Measurements from ENCODE around the gene SLC16A1.

Gene SLC16A1

DNA sequence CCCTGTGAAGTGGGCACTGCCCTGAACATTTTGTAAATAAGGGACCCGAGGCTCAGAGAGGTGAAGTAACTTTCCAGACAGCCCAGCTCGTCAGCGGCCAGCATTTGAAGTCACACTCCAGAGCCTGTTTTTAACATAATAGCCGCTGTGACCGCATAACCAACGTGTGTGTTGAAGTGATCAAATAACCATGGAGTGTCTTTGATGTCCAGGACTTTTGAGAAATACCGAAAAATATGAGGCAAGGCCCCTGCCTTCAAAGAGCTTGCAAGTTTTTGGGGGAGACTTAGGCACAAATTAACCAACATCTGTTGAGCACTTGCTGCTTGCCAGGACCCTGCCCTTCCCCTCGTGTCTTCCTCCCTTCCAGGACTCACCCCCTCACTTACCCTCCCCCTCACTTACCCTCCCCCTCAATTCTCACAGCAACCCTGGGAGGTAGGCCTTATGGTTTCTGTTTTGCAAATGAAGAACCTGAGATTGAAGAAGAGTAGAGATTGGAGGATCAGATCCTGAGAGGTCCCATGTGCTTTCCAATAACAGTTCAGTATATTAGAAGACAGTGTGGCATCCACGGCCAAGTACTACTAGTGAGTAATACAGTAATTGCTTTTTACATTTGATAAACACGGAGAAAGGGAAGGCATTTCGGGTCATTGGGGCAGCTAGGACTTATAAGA, 1.3 kb upstream of the SLC16A1 start:
- peak overlapping the region; percentile 95 for H3K4me3 ChIP-seq (ENCODE audit: low read depth, low read length)
- CTCF ChIA-PET = interaction anchor here (1.0 to 2.3 kb wide), 4 partner anchors 115 to 241 kb away, joined by 3 to 7 read pairs (median 4); partner anchors contain the start of gene LRIG2
- DNase-seq (ENCODE audit: low read depth, low spot score) = peak; percentile 83
- TF ChIP-seq CTCF (IDR thresholded peaks at IDR 0.05; ENCODE audit: insufficient read depth, low read length, missing control alignments) = no peak
- POLR2A ChIA-PET = no interaction called here

DNA sequence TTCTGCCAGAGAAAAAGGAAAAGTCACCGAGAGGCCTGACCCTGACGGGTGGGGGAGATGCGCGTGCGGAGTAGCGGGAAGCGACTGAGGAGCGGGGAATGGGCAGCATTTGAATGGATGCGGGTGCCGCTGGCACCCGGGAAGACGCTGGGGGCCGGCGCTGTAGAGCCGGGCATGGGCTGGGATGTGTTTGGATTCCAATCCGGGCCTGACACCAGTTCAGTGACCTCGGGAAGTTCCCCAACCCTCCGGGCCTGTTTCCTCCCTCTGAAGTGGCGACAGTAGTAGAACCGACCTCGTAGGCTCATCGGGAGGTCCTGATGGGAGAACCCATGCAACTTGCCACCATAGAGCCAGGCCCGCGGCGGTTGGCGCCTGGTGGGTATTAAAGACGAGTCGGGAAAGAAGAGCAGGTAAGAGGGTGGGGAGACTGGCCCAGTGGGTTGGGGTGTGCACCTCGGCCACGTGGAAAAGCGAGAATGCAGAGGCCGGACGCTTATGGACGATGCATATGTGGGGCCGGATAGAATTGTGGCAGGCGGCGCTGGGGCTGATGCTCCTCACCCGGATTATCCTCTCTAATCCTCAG, 642 bp upstream of the SLC16A1 start:
- CTCF ChIA-PET = interaction anchor here (0.9 to 2.3 kb wide), 11 partner anchors 11 to 240 kb away, joined by 3 to 7 read pairs (median 4); partner anchors contain the start of gene LRIG2
- POLR2A ChIA-PET = interaction anchor here (0.7 to 1.3 kb wide), 19 partner anchors 11 to 252 kb away, joined by 3 to 15 read pairs (median 5); partner anchors contain the start of gene LRIG2
- no peak for DNase-seq (ENCODE audit: low read depth, low spot score)
- peak overlapping the region; percentile 95 for H3K4me3 ChIP-seq (ENCODE audit: low read depth, low read length)
- no peak for TF ChIP-seq CTCF (IDR thresholded peaks at IDR 0.05; ENCODE audit: insufficient read depth, low read length, missing control alignments)

- H3K4me3 ChIP-seq (ENCODE audit: low read depth, low read length) = peak overlapping the region; percentile 95
- no peak for DNase-seq (ENCODE audit: low read depth, low spot score)
- POLR2A ChIA-PET = interaction anchor here (0.7 to 1.4 kb wide), 17 partner anchors 13 to 250 kb away, joined by 3 to 15 read pairs (median 5); partner anchors contain the start of gene LRIG2
- no peak for TF ChIP-seq CTCF (IDR thresholded peaks at IDR 0.05; ENCODE audit: insufficient read depth, low read length, missing control alignments)
- CTCF ChIA-PET = interaction anchor here (1.0 to 2.4 kb wide), 13 partner anchors 12 to 239 kb away, joined by 3 to 12 read pairs (median 6); partner anchors contain the start of gene LRIG2
These were observed 837 bp downstream of the SLC16A1 start for GRCh38 chr1:112954945-112955772.

DNA sequence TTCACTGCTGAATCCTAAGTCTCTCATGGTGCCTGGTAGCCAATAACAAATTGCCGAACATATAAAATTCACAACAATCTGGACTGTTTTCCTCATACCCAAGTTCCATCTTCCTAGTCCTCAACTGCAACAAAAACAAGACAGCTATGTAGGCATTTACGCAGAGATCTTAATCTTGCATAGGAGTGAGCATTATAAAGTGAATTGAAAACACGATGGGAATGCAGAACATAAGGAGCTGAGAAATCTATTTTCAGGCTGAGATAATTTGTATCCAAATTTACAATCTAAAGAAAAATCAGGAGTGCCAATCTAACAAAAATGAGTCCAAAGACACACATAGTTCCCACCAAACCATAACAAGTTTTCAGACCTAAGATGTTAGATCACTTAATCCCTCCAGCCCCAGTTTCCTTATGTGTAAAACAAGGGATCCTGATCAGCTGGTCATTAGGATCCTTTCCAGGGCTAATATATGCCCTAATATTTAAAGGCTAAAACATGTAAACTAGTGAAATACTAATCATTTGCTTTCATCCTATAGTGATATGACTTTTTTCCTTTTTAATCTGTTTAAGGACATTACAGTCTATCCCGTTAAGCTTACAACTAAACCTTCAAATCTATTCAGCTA, 1.9 kb downstream of the SLC16A1 start:
- POLR2A ChIA-PET = interaction anchor here (1.0 to 1.5 kb wide), 4 partner anchors 16 to 238 kb away, joined by 3 to 4 read pairs (median 4); no protein-coding TSS in a partner anchor
- no peak for DNase-seq (ENCODE audit: low read depth, low spot score)
- CTCF ChIA-PET = interaction anchor here (0.7 to 2.4 kb wide), 12 partner anchors 9 to 238 kb away, joined by 3 to 12 read pairs (median 5); partner anchors contain the start of gene LRIG2
- H3K4me3 ChIP-seq (ENCODE audit: low read depth, low read length) = peak overlapping the region; percentile 95
- no peak for TF ChIP-seq CTCF (IDR thresholded peaks at IDR 0.05; ENCODE audit: insufficient read depth, low read length, missing control alignments)

- ChIA-PET CTCF (interaction anchor here (0.8 to 1.0 kb wide), 2 partner anchors 129 to 232 kb away, joined by 3 read pairs; no protein-coding TSS in a partner anchor), POLR2A (no interaction called here)
- DNase-seq (ENCODE audit: low read depth, low spot score) = no peak
- no peak for TF ChIP-seq CTCF (IDR thresholded peaks at IDR 0.05; ENCODE audit: insufficient read depth, low read length, missing control alignments)
- H3K4me3 ChIP-seq (ENCODE audit: low read depth, low read length) = no peak overlapping the region
These were observed 5.6 kb downstream of the SLC16A1 start for GRCh38 chr1:112950426-112950825.
